ENCODE measurements around the gene SPTBN2.
"Not testable (repeated sequence)": the region's sequence is repeated elsewhere in the genome, so short reads cannot be mapped to it uniquely, and the experiment has no call there.

Gene SPTBN2

DNA sequence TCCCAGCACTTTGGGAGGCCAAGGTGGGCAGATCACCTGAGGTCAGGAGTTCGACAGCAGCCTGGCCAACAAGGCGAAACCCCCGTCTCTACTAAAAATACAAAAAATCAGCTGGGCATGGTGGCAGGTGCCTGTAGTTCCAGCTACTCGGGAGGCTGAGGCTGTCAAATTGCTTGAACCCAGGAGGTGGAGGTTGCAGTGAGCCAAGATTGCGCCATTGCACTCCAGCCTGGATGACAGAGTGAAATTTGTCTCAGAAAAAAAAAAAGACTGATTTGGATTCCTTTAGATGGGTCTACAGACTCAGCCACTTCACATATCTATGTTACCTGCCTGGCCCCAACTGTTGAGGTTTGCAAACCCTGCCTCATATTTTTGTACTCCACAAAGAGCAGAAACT, 4.8 kb downstream of the SPTBN2 start:
- DNase-seq (ENCODE audit: low read depth in 2 of 2): not testable (repeated sequence)

DNA sequence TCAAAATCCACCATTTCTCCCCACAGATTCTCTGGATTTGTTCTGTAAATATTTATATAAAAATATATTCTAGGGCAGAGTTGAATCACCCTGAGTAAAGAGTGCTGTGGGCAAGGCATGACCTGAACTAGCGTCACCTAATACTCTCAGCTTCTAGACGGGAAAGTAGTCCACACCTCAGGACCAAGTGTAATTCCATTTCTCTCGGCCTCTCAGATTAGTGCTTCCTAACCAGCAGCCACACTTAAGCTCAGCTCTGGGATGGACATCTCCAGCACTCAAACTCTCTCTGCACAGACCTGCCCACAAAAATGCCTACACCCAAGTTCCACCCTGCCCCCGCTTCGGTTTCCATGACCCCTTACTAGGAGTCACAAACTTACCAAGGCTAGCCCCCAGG, 5.3 kb downstream of the SPTBN2 start:
- no peak for DNase-seq (ENCODE audit: low read depth in 2 of 2)

DNA sequence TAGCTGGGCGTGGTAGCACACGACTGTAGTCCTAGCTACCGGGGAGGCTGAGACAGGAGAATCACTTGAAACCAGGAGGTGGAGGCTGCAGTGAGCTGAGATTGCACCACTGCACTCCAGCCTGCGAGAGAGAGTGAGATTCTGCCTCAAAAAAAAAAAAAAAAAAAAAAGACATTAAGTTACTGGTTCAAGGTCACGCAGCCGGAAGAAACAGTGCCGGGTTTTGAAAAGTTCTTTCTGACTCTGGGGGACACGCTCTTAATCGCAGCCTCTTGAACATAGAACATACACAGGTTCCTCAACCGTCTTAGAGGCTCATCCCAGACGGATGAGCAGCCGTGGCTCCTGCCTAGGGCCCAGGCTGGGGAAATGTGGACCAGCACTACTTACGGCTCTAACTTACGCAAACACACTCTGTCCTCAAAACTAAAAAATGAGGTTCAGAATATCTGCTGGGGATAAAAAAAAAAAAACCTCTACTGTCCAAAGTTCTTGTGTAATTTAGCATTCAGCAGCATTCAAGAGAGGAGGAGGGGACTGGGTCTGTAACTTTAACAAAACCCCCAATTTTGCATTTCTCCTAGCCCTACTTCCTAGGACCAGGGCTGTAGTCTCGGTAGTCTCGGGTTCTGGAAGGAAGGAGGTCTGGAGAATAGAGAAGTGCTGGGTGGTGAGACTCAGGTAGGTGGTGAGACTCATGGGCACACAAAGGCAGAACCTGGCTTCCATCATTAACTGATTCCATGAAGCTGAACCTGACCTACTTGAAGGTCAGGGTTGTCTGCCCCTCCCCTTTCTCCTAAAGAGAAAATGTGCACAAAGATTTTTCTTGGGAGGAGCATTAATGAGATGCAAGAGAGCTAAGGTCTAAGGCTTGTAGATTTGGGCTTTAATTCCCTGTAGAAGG, 6.0 kb downstream of the SPTBN2 start:
- no peak for DNase-seq (ENCODE audit: low read depth in 2 of 2)

DNA sequence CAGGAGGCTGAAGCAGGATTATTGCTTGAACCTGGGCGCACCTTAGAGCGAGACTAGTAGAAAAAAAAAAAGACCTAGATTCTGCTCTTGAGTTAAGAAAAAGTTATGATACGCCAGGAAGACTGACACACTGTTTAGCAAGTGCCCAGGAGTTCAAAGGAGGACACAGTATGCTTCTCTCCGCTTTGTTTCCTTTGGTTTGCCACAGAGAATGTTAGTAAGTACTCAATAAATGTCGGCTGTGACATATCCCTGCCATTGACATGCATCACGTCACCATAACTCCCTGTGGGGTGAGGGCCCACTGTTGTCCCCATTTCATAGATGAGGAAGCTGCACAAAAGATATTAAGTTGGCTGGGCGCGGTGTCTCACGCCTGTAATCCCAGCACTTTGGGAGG, 7.1 kb downstream of the SPTBN2 start:
- DNase-seq (ENCODE audit: low read depth in 2 of 2): no peak

DNA sequence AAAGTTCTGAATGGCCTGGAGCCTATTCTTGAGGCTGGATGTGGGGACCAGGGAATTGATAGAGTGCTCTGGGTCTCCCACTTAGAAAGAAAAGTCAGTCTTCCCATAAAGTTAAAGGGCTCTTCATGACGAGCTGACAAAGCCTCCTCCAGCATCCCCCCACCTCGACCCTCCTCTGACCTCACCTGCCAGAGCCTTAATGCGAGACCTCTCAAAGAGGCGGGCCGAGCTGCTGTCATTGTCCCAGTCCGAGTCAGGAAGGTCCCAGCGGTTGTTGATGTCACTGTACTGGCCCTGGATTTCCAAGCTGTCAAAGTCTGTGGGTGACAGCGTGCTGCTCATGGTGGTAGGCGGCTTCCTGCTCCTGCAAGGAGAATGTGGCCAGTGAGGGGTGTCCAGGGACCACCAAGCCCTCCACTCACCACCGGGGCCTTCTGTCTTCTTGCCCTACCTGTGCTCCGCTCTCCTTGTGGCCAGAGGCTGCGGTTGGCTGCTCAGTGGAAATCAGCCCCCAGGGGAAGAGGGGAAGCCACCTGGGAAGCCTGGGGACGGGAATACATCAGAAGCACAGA, 8.0 kb downstream of the SPTBN2 start:
- no peak for DNase-seq (ENCODE audit: low read depth in 2 of 2)

DNA sequence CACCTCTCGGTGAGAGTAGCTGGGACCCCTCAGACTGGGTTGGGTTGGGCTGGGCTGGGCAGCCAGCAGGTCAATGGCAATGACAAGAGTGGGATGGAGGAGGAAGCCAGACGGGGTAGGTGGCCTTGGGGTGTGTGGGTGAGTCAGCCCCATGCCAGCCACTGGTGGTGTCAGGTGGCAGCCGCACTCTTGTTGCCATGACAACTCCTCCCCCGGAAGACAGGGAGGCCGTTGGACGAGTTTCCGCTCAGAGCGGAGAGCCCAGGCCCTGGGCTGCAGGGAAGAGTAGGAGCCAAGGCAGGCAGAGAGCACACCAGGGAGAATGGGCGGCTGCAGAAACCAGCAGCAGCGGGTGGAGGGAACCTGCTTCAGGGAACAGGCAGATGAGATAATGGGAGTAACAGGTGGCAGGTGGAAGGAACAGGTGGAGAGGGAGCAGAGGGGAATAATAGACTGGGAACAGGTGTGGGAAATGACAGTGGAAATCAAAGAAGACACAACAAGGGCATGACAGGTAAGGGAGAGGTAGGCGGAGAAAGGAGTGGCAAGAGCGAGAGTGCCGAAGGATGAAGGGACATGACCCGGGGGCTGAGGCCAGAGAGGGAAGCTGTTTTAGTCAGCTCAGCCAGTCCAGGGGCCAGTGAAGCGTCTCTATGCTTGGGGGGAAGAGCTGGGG, 8.7 kb downstream of the SPTBN2 start:
- peak in 1 of 2 donors; percentile 5 for DNase-seq (ENCODE audit: low read depth in 2 of 2)

DNA sequence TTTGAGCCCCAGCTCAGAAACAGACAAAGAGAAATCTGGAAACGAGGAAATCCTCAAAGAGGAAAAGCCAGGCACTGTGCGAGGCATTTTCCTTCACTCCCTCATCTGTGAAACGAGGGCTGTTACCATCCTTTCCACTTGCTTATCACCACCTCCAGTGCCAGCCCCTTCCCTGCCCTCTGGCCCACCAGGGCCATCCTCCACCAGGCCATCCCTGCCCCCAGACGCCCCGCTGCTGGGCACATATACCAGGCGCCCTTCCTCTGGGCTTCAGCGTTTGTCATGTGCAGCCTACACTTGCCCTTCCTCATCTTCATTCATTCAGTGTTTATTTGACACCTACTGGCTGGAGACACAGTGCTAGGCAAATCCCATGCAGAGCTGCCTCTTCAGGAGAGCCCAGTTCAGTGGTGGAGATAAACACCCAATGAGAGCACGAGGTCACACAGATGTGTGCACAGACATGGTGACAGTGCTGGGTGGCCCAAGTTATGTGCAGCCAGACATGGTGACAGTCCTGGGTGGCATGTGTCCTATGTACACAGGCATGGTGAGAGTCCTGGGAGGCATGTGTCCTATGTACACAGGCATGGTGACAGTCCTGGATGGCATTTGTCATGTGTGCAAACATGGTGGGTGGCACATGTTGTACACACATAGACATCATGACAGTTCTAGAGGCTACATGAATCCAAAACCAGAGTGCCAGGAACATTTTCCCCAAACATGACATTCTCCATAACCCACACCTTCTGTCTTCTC, 9.7 kb downstream of the SPTBN2 start:
- no peak for DNase-seq (ENCODE audit: low read depth in 2 of 2)

DNA sequence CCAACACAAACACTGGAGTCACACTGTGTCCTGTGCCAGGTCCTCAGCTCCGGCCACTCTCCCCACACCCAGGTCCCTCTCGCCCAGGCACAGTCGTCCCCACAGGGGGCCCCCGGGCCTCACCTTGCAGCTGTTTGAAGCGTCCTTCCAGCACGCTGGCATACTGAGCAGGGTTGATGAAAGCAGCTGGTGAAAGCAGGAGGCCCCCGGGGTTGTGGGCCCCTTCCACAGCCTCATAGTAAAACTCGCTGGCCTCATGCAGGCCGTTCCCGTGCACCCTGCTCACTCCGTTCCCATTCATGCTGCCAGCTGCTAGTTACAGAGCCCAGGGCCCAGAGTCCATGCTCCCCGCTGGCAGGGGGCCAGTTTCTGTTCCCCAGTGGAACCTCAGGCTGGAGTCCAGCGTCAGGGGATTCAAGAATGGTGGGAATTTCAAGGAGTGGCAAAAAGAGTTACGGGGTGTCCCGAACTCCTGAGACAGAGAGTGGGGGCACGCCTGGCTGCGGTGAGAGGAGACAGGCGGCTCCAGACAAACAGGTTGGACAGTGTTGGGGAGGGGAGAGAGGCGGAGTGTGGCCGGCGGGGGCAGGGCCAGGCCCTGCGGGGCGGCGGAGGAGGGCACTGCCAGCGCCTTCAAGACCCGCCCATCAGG, 10.6 kb downstream of the SPTBN2 start:
- no peak for DNase-seq (ENCODE audit: low read depth in 2 of 2)

DNA sequence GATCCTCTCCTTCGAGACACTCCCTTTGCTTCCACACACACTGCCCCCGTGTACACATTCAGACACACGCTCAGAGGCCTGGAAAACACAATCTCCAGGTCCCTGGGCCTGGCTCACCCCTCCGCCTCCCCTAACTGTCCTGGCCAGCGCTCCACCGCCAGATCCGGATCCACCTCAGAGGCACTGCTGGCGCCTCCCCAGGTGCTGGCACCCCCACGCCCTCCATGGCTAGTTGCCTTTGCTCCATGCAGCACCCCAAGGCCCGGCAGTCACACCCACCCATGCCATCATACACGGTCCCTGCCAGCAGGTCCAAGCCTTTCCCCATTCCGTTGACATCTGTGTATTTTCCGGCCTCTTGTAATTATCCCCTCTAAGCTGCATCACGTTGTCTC, 11.1 kb downstream of the SPTBN2 start:
- no peak for DNase-seq (ENCODE audit: low read depth in 2 of 2)

DNA sequence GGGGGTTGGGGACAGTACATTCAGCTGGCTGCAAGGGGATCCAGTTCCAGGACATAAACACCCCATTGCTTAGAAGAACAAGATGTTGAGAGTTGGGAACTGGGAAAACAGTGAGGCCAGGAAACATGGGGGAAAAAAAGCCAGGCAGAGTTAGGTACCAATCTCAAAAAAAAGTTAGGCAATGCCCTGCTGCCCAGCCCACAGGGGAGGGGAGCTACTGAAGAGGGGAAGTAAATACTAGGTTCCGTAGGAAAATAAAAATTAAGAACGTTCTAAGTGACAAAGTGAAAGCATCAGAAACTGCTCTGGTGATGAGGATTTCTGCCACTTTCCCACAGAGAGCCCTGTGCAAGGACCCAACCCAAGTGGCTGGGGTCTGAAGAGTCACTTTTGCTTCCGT, 12.0 kb downstream of the SPTBN2 start:
- DNase-seq (ENCODE audit: low read depth in 2 of 2): no peak

DNA sequence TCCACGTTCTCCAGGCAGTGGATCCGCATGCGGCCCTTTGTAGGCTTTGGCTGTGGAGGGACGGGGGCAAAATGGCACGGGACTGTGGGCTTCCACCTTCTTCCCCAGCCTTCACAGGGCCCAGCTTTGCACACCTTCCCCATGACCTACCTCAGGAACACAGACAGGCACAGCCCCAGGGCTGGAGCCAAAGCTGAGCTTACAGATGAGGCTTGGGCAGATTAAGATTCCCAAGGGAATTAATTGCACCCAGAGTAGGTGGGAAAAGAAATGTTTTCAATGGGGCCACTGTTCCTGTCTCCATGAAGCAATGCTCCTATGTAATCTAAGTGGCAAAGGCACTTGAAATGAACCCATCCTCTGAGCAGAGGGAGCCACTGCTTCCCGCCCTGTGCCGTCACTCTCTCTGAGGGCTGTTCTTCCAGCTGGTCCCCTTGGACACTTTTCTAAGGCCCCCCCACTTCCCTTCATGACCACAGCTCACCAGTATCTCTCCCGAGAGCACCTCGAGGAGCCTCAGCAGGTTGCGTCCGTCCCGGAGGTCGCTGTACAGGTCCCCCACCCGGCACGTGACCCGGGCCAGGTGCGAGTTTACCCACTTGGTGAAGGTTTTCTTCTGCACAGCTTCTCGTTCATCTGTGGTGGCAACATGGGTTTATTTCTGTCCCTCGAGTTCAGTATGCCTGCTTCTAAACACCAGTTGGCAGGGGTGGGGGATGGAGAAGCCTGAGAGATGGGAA, 13.5 kb downstream of the SPTBN2 start:
- no peak for DNase-seq (ENCODE audit: low read depth in 2 of 2)

DNA sequence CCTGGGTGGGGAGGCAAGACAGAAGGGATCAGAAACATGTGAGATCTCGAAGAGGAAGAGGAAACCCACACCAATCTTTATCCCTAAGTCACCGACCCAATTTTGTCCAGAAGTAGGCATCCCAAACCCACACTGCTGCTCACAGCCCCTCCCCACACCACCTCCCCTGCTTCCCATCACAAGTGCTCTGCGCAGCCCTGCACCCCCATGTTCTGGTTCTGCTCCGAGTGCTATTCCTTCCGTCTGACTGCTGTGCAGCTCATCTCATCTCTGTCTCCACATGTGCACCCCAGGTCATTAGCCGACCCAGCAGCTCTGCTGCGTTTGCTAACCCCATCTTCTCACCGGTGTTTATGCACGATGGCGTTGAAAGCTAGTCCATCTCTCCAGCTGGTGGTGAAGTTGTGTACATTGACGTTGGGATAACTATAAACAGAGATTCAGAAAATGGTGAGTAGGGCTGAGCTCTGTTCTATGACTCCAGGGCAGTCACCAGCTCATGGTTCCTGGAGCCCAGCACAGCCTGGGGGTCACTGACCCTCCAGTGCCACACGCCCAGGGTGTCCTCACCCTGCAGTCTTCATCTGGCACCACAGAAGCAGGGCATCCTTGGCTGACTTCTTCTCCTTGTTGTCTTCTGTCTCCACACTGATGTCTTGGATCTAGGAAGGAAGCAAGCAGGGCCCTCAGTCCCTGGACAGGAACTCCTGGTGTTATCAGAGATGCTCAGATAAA, 15.1 kb downstream of the SPTBN2 start:
- no peak for DNase-seq (ENCODE audit: low read depth in 2 of 2)

DNA sequence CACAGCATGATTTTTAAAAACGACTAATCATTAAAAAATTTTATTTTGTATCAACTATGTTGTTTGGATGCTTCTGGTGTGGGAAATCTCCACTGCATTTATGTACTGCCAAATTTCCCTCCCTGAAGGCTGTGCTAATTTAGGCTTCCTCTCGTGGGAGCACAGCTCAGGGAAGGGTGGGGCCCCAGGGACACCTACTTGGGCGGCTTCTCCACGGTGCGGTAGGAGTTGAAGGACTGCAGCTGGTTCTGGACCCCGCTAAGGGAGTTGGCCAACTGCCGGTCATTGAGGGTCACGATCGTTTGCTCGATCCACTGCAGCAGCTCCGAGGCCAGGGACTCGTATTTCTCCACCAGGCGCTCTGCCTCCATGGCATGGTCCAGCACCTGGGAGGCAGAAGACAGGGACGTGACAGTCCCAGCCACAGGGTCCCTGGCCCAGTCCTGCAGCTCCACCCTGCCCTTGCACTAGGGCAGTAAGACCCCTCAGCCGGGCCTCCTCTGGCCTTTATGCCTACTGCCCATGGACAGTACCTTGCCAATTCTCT, 18.6 kb downstream of the SPTBN2 start:
- DNase-seq (ENCODE audit: low read depth in 2 of 2): no peak

DNA sequence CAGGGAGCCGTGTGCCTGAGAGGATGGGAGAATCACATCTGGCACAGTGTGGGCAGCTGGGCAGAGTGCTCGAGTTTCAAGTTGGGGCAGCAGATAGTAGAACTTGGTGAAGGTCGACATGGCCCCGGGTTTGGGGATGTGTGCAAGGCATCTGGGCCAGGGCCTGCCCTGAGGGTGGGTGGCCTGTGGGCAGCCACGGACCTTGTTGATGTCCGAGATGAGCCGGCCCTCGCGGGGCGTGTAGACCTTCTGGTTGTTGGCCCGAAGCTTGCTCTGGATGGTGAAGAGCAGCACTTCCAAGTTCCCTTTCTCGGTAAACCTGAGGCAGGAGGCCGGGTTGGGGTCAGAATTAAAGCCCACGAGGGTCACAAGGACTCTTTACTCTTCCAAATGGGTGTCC, 20.3 kb downstream of the SPTBN2 start:
- no peak for DNase-seq (ENCODE audit: low read depth in 2 of 2)

DNA sequence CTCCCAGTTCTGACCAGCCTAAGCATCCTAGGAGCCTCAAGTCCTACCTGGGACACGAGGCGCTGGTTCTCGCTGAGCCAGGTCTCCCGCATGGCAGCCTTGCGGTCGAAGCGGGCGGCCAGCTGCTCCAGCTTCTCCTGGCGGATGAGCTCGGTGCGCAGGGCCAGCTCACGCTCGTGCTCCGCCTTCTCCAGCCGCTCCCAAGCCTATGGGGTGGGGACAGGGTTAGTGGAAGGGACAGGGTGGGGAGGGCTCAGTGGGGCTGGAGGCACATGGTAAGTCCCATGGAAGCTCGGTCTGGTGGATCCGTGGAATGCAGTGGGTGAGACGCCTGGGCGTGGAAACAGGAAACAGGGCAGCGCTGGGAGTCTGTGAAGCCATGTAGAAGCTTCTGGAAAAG, 20.9 kb downstream of the SPTBN2 start:
- no peak for DNase-seq (ENCODE audit: low read depth in 2 of 2)

DNA sequence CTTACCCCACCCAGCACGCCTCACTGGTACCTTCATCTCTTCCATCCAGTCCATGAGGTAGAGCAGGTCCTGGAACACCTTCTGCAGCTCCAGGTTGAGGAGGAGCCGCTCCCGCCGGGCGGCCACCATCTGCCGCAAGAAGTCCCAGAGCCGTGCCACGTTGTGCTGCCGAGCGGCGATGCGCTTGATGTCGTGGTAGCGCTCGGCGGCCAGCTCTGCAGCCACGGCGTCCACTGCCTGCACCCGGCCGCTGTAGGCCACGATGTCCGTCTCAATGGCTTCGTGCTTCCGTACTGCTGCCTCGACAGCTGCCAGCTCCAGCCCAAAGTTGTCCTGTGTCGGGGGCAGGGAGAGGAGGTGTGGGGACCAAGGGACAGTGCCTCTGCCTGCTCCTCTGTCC, 21.5 kb downstream of the SPTBN2 start:
- DNase-seq (ENCODE audit: low read depth in 2 of 2): no peak

DNA sequence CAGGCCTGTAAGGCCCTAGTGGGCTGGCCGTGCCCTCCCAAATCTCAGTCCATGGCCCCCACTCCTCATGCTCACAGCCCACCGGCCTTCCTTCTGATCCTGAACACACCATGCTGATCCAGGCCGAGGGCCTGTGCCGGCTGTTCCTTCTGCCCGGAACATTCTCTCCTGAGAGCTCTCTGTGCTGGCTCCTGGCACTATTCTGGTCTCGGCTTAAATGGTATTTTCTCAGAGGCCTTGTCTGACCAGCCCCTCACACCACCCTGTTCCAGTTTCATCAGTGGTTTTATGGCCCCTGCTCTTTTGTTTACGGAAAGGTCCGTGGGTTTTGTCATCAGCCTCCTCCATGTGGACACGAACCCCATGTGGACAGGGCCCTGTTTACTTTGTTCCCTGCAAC, 22.0 kb downstream of the SPTBN2 start:
- no peak for DNase-seq (ENCODE audit: low read depth in 2 of 2)

DNA sequence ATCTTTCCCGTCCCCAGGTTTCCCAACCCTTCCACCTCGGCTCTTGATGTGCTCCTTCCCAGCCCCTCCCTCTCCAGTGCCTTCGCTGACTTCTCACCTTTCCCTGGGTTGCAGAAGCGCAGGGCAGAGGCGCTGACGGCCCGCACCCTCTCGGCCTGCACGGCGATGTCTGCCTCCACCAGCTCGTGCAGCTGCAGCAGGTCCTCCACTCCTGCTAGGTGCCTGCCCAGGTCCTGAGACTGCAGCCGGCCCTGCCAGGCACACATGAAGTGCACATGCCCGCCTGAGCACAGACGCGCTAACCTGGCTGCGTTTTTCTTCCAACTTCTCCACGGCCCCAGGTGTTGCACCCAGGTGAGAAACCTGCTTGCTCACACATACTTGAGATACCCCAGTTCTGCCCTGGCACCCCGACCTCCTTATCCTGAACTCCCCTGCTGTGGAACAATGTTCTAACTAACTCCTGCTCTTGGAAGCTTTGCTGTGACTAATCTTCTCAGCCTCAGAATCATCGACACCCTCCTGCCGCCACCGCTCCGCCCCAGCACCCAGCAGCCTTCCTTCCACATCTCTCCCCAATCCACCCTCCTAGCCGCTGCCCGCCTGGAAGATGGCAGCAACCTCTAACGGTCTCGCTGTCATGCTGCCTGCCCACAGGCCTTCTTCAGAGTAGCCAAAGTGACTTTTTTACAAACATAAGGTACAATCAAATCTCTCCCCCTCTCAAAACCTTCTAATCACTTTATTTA, 23.3 kb downstream of the SPTBN2 start:
- DNase-seq (ENCODE audit: low read depth in 2 of 2): no peak

DNA sequence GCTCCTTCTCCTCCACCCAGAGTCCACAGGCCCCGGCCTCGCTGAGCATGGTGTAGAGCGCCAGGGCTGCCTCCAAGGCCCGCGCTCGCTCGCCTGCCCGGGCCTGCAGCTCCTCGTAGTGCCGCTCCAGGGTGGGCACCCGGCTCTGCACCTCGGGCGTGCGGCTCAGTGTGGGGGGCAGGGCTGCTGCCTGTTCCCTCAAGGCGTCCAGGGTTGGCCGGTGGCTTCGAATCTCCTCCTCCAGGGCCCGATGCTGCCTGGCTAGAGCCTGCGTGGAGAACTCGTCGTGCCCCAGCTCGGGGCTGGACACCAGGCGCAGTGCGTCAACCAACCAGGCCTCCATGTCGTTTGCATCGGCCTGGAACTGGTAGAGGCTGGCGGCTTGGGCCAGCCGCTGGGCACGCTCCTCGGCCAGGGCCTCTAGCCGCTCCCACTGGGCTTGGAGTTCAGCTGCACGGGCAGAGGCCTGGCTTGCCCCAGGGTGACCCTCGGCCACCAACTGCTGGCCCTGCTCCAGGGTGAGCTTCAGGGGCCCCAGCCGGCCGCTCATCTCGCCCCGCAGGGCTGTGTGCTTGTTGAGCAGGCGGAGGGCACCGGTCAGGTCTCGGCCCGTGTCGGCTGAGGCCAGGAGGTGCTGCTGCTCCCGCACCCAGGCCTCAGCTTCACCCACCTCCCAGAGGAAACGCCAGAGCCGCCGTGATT, 24.2 kb downstream of the SPTBN2 start:
- DNase-seq (ENCODE audit: low read depth in 2 of 2): no peak

Measured in activated CD8-positive, alpha-beta memory T cell treated with anti-CD3 and anti-CD28 coated beads for 4 hours (primary cell).